Activated CD8-positive, alpha-beta memory T cell treated with anti-CD3 and anti-CD28 coated beads, Interleukin-2, amount 50 U/mL, for 48 hours (primary cell): Measurements from ENCODE around the gene GPR176.
A peak's percentile ranks its signal among the peaks of the same experiment; 100 is the strongest.
"Not testable (repeated sequence)": the region's sequence is repeated elsewhere in the genome, so short reads cannot be mapped to it uniquely, and the experiment has no call there.

ENCODE experiments used
- DNase-seq: peaks from one replicate; pipeline ENCODE4 v3.0.0-alpha.2; 2020

GPR176 gene

GRCh38 chr15:39935241-39935640, 15.2 kb upstream of the GPR176 start:
- DNase-seq, result no peak

- DNase-seq, result no peak
Observed at GRCh38 chr15:39934397-39935071, 14.5 kb upstream of the GPR176 start.

GRCh38 chr15:39931615-39932014, 11.5 kb upstream of the GPR176 start:
- no peak for DNase-seq

GRCh38 chr15:39926526-39926925, 6.5 kb upstream of the GPR176 start:
- DNase-seq, result no peak

- DNase-seq, result no peak
Observed at GRCh38 chr15:39925112-39925842, 5.2 kb upstream of the GPR176 start.

- no peak for DNase-seq
Observed at GRCh38 chr15:39924437-39924836, 4.4 kb upstream of the GPR176 start.

- DNase-seq, result no peak
Observed at GRCh38 chr15:39922462-39923092, 2.5 kb upstream of the GPR176 start.

- DNase-seq, result no peak
Observed at GRCh38 chr15:39921274-39921638, 1.2 kb upstream of the GPR176 start.

- peak; percentile 91 for DNase-seq
Observed at GRCh38 chr15:39920510-39921273, 626 bp upstream of the GPR176 start.

GRCh38 chr15:39919411-39919747, 687 bp downstream of the GPR176 start:
- DNase-seq, result no peak

GRCh38 chr15:39918688-39919385, 1.2 kb downstream of the GPR176 start:
- no peak for DNase-seq

- DNase-seq, result no peak
Observed at GRCh38 chr15:39914977-39915376, 5.1 kb downstream of the GPR176 start.

- DNase-seq, result no peak
Observed at GRCh38 chr15:39909007-39909406, 11.1 kb downstream of the GPR176 start.

- no peak for DNase-seq
Observed at GRCh38 chr15:39908186-39908585, 11.9 kb downstream of the GPR176 start.

GRCh38 chr15:39907216-39907615, 12.8 kb downstream of the GPR176 start:
- no peak for DNase-seq

GRCh38 chr15:39904115-39904514, 16.0 kb downstream of the GPR176 start:
- no peak for DNase-seq

- DNase-seq, result no peak
Observed at GRCh38 chr15:39898317-39898716, 21.7 kb downstream of the GPR176 start.

- no peak for DNase-seq
Observed at GRCh38 chr15:39896846-39897245, 23.2 kb downstream of the GPR176 start.

- no peak for DNase-seq
Observed at GRCh38 chr15:39896101-39896500, 24.0 kb downstream of the GPR176 start.

- DNase-seq, result not testable (repeated sequence)
Observed at GRCh38 chr15:39893051-39893450, 27.0 kb downstream of the GPR176 start.

- DNase-seq, result no peak
Observed at GRCh38 chr15:39892418-39892817, 27.6 kb downstream of the GPR176 start.

GRCh38 chr15:39890621-39891020, 29.4 kb downstream of the GPR176 start:
- DNase-seq, result no peak

GRCh38 chr15:39889601-39890000, 30.5 kb downstream of the GPR176 start:
- no peak for DNase-seq
